Measurements from ENCODE around the gene RBM26.

GRCh38 chr13:79409828-79410227 lies 3.8 kb upstream of the RBM26 start:
- TF ChIP-seq CTCF (IDR thresholded peaks at IDR 0.05) (no peak), POLR2A (IDR thresholded peaks at IDR 0.05) (no peak)

Measured in Peyer's patch (tissue), 4 donors.